WTC11 (cell line): ENCODE data around the gene ACO2. TPM values are rescaled to one million over a fixed set of nuclear protein-coding genes. Genes with fewer than 3 reads are reported as not detected.
A peak's percentile ranks its signal among the peaks of the same experiment; 100 is the strongest.

Experiments
- ATAC-seq: fragments of 200-7000 bp; cut with Tn5 transposase; 2 replicates; pipeline ENCODE4 v1.10.0; 2021; ENCODE audit warnings: mild to moderate bottlenecking, moderate library complexity
- CTCF ChIA-PET: fragments of 300-600 bp; sonication (Branson Sonifier 250); formaldehyde crosslinking; loops from one replicate; lab custom pipeline; 2021; ENCODE audit warnings: antibody characterized with exemption; lab: Charles Lee
- POLR2A ChIA-PET: fragments of 350-600 bp; sonication (Branson Sonifier 250); formaldehyde crosslinking; loops from one replicate; lab custom pipeline; 2021; ENCODE audit warnings: antibody characterized with exemption; lab: Charles Lee
- DNase-seq: peaks from one replicate; pipeline ENCODE4 v3.0.0; 2021; ENCODE audit warnings: low spot score
- H3K27ac Mint-ChIP-seq: 2 replicates; pipeline ENCODE4 v1.8.0; 2021; ENCODE audit warnings: mixed read lengths
- H3K27me3 Mint-ChIP-seq: 2 replicates; pipeline ENCODE4 v1.8.0; 2021; ENCODE audit warnings: low read depth, mild to moderate bottlenecking, moderate library complexity, mixed read lengths
- H3K36me3 Mint-ChIP-seq: 2 replicates; pipeline ENCODE4 v1.8.0; 2021; ENCODE audit warnings: mixed read lengths
- H3K4me1 Mint-ChIP-seq: 2 replicates; pipeline ENCODE4 v1.8.0; 2022; ENCODE audit warnings: mixed read lengths
- H3K4me3 Mint-ChIP-seq: 2 replicates; pipeline ENCODE4 v1.8.0; 2021; ENCODE audit warnings: mild to moderate bottlenecking, moderate library complexity, mixed read lengths
- H3K9me3 Mint-ChIP-seq: 2 replicates; pipeline ENCODE4 v1.8.0; 2021; ENCODE audit warnings: mixed read lengths
- ATF1 ChIP-seq: sonication (generic); formaldehyde crosslinking; IDR thresholded peaks from 2 replicates; pipeline ENCODE4 v1.8.1; 2023; ENCODE audit warnings: mild to moderate bottlenecking, moderate library complexity, missing genetic modification reagents
- CREM ChIP-seq: sonication (generic); formaldehyde crosslinking; IDR thresholded peaks from 2 replicates; pipeline ENCODE4 v1.8.1; 2022; ENCODE audit warnings: mild to moderate bottlenecking, missing genetic modification reagents, moderate library complexity
- ELF4 ChIP-seq: sonication (generic); formaldehyde crosslinking; IDR thresholded peaks from 2 replicates; pipeline ENCODE4 v1.8.1; 2022; ENCODE audit warnings: low read depth, mild to moderate bottlenecking, moderate library complexity, missing genetic modification reagents
- ESRRA ChIP-seq: sonication (generic); formaldehyde crosslinking; IDR thresholded peaks from 2 replicates; pipeline ENCODE4 v1.8.1; 2022; ENCODE audit warnings: mild to moderate bottlenecking, missing genetic modification reagents, borderline replicate concordance
- JAZF1 ChIP-seq: fragments of 250-450 bp; sonication (Bioruptor Pico); IDR thresholded peaks from 2 replicates; pipeline ENCODE4 v1.9.0; 2021; ENCODE audit warnings: moderate library complexity, mild to moderate bottlenecking, inconsistent platforms
- JUN ChIP-seq: sonication (generic); formaldehyde crosslinking; IDR thresholded peaks from 2 replicates; pipeline ENCODE4 v1.8.0; 2023; ENCODE audit warnings: mild to moderate bottlenecking, missing genetic modification reagents
- NFATC4 ChIP-seq: fragments of 250-450 bp; sonication (Bioruptor Pico); IDR thresholded peaks from 2 replicates; pipeline ENCODE4 v1.9.0; 2021; ENCODE audit warnings: mild to moderate bottlenecking
- OVOL2 ChIP-seq: fragments of 250-450 bp; sonication (Bioruptor Pico); IDR thresholded peaks from 2 replicates; pipeline ENCODE4 v1.9.0; 2021; ENCODE audit warnings: mild to moderate bottlenecking, borderline replicate concordance
- RELA ChIP-seq: sonication (generic); formaldehyde crosslinking; IDR thresholded peaks from 2 replicates; pipeline ENCODE4 v1.8.1; 2022; ENCODE audit warnings: missing genetic modification reagents, mild to moderate bottlenecking, borderline replicate concordance
- SP1 ChIP-seq: sonication (generic); formaldehyde crosslinking; conservative IDR thresholded peaks from 2 replicates; pipeline ENCODE4 v1.8.1; 2022; ENCODE audit warnings: missing genetic modification reagents
- TEAD1 ChIP-seq: sonication (generic); formaldehyde crosslinking; IDR thresholded peaks from 2 replicates; pipeline ENCODE4 v1.8.0; 2022; ENCODE audit warnings: mild to moderate bottlenecking, missing genetic modification reagents
- total RNA-seq: library from RNA; stranded (reverse); gene quantifications from 3 replicates; pipeline ENCODE4 v1.2.3, GENCODE V29; 2021
- TF ChIP-seq, protein P1 (sequence below): sonication (generic); formaldehyde crosslinking; IDR thresholded peaks from 2 replicates; pipeline ENCODE4 v1.8.0; 2023; ENCODE audit warnings: missing genetic modification reagents
- TF ChIP-seq, protein P2 (sequence below): sonication (generic); formaldehyde crosslinking; conservative IDR thresholded peaks from 2 replicates; pipeline ENCODE4 v1.8.1; 2022; ENCODE audit warnings: mild to moderate bottlenecking, missing genetic modification reagents
- TF ChIP-seq, protein P3 (sequence below): sonication (generic); formaldehyde crosslinking; IDR thresholded peaks from 2 replicates; pipeline ENCODE4 v1.8.0; 2022; ENCODE audit warnings: missing genetic modification reagents
- TF ChIP-seq, protein P4 (sequence below): sonication (generic); formaldehyde crosslinking; IDR thresholded peaks from 2 replicates; pipeline ENCODE4 v1.8.1; 2023; ENCODE audit warnings: mild to moderate bottlenecking, missing genetic modification reagents
- TF ChIP-seq, protein P5 (sequence below): sonication (generic); formaldehyde crosslinking; IDR thresholded peaks from 2 replicates; pipeline ENCODE4 v1.8.1; 2022; ENCODE audit warnings: low read depth, missing genetic modification reagents, borderline replicate concordance
- TF ChIP-seq, protein P6 (sequence below): sonication (generic); formaldehyde crosslinking; IDR thresholded peaks from 2 replicates; pipeline ENCODE4 v1.8.0; 2022; ENCODE audit warnings: mild to moderate bottlenecking, missing genetic modification reagents
- TF ChIP-seq, protein P7 (sequence below): sonication (generic); formaldehyde crosslinking; IDR thresholded peaks from 2 replicates; pipeline ENCODE4 v1.8.0; 2022; ENCODE audit warnings: mild to moderate bottlenecking, missing genetic modification reagents
- TF ChIP-seq, protein P8 (sequence below): sonication (generic); formaldehyde crosslinking; conservative IDR thresholded peaks from 2 replicates; pipeline ENCODE4 v1.8.1; 2023; ENCODE audit warnings: mild to moderate bottlenecking, low read depth, missing genetic modification reagents, moderate library complexity
- TF ChIP-seq, protein P9 (sequence below): sonication (generic); formaldehyde crosslinking; IDR thresholded peaks from 2 replicates; pipeline ENCODE4 v1.8.0; 2022; ENCODE audit warnings: mild to moderate bottlenecking, missing genetic modification reagents

Gene ACO2
- total RNA-seq, 1 experiment from 2014 or later = 104 TPM

DNA sequence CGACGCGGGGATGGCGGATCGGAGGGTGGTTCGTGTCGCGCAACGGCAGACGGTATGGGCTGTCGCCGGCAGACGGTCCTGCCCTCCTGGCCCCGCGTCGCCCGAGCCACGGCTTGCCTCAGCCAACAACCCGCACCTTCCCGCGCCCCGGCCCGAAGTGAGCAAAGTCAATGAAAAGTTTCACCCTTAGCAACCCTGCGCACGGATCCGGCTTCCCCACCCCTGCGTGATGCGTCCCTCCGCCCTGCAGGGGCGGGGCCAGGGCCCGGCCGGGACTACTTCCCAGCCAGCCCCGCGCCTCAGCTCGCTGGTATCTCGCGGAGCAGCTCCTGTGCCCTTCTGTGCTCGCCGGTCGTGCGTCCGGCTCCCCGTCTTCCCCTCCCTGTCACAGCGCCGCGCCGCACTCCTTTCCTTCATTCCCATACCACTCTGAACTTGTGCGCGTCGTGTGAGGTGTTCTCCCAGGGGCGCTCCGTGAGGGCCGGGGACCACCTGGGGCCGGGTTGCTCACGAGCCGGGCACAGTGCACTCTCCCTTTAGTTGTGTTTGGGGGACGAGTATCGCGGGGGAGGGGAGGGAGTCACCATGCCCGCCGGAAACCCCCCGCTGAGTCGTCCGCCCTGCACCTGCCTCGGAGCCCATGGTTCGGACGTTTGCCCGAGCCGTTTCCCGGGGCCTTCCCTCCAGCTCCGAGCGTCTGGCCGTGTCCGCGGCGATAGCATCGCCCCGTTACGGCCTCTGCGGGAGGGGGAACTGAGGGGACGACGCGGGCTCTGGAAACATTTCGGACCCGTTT, 22.1 kb upstream of the ACO2 start, which contains the start of gene TOB2:
Gene TOB2, minus strand, starts transcription at position 163 of the 796 bp plus-strand sequence. CDS start 9,456 bp downstream, outside the sequence.
- CTCF ChIA-PET = interaction anchor here (0.5 to 2.7 kb wide), 7 partner anchors 22 to 252 kb away, joined by 3 to 20 read pairs (median 3); partner anchors contain the start of genes ACO2, PHF5A and TEF
- H3K4me3 Mint-ChIP-seq = peak within 1 kb of the TSS; percentile 96
- peaks cover 29% of the 10 kb centered on the region for H3K36me3 Mint-ChIP-seq
- peak within 1 kb of the TSS; percentile 100 for H3K27ac Mint-ChIP-seq
- peak; percentile 95 for DNase-seq
- peak; percentile 23 for ATAC-seq
- peaks cover 24% of the 10 kb centered on the region for H3K4me1 Mint-ChIP-seq
- POLR2A ChIA-PET = interaction anchor here (0.5 to 3.0 kb wide), 20 partner anchors 10 to 467 kb away, joined by 3 to 44 read pairs (median 5); partner anchors contain the start of genes ACO2, DESI1, PHF5A and PMM1
- no peaks in the 10 kb centered on the region for H3K27me3 Mint-ChIP-seq
- no peaks in the 10 kb centered on the region for H3K9me3 Mint-ChIP-seq
- TF ChIP-seq, protein P1, sequence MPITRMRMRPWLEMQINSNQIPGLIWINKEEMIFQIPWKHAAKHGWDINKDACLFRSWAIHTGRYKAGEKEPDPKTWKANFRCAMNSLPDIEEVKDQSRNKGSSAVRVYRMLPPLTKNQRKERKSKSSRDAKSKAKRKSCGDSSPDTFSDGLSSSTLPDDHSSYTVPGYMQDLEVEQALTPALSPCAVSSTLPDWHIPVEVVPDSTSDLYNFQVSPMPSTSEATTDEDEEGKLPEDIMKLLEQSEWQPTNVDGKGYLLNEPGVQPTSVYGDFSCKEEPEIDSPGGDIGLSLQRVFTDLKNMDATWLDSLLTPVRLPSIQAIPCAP (CRISPR knock-in tag) = 0 out of 2 replicates have a peak, but pooled peaks have one; percentile 40
- TF ChIP-seq, protein P2, sequence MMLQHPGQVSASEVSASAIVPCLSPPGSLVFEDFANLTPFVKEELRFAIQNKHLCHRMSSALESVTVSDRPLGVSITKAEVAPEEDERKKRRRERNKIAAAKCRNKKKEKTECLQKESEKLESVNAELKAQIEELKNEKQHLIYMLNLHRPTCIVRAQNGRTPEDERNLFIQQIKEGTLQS = no peak
- TF ChIP-seq ESRRA = peak; percentile 81
- TF ChIP-seq, protein P3, sequence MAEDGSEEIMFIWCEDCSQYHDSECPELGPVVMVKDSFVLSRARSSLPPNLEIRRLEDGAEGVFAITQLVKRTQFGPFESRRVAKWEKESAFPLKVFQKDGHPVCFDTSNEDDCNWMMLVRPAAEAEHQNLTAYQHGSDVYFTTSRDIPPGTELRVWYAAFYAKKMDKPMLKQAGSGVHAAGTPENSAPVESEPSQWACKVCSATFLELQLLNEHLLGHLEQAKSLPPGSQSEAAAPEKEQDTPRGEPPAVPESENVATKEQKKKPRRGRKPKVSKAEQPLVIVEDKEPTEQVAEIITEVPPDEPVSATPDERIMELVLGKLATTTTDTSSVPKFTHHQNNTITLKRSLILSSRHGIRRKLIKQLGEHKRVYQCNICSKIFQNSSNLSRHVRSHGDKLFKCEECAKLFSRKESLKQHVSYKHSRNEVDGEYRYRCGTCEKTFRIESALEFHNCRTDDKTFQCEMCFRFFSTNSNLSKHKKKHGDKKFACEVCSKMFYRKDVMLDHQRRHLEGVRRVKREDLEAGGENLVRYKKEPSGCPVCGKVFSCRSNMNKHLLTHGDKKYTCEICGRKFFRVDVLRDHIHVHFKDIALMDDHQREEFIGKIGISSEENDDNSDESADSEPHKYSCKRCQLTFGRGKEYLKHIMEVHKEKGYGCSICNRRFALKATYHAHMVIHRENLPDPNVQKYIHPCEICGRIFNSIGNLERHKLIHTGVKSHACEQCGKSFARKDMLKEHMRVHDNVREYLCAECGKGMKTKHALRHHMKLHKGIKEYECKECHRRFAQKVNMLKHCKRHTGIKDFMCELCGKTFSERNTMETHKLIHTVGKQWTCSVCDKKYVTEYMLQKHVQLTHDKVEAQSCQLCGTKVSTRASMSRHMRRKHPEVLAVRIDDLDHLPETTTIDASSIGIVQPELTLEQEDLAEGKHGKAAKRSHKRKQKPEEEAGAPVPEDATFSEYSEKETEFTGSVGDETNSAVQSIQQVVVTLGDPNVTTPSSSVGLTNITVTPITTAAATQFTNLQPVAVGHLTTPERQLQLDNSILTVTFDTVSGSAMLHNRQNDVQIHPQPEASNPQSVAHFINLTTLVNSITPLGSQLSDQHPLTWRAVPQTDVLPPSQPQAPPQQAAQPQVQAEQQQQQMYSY (CRISPR knock-in tag) = peak; percentile 11; the same call in 1 of the 2 replicates
- TF ChIP-seq, protein P4, sequence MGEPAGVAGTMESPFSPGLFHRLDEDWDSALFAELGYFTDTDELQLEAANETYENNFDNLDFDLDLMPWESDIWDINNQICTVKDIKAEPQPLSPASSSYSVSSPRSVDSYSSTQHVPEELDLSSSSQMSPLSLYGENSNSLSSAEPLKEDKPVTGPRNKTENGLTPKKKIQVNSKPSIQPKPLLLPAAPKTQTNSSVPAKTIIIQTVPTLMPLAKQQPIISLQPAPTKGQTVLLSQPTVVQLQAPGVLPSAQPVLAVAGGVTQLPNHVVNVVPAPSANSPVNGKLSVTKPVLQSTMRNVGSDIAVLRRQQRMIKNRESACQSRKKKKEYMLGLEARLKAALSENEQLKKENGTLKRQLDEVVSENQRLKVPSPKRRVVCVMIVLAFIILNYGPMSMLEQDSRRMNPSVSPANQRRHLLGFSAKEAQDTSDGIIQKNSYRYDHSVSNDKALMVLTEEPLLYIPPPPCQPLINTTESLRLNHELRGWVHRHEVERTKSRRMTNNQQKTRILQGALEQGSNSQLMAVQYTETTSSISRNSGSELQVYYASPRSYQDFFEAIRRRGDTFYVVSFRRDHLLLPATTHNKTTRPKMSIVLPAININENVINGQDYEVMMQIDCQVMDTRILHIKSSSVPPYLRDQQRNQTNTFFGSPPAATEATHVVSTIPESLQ (CRISPR knock-in tag) = 0 out of 2 replicates have a peak, but pooled peaks have one; percentile 15
- TF ChIP-seq, protein P5, sequence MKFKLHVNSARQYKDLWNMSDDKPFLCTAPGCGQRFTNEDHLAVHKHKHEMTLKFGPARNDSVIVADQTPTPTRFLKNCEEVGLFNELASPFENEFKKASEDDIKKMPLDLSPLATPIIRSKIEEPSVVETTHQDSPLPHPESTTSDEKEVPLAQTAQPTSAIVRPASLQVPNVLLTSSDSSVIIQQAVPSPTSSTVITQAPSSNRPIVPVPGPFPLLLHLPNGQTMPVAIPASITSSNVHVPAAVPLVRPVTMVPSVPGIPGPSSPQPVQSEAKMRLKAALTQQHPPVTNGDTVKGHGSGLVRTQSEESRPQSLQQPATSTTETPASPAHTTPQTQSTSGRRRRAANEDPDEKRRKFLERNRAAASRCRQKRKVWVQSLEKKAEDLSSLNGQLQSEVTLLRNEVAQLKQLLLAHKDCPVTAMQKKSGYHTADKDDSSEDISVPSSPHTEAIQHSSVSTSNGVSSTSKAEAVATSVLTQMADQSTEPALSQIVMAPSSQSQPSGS (CRISPR knock-in tag) = peak; percentile 55; the same call in 1 of the 2 replicates
- peak; percentile 81 for TF ChIP-seq ATF1 (CRISPR knock-in tag)
- TF ChIP-seq JUN (CRISPR knock-in tag) = peak; percentile 24; the same call in 1 of the 2 replicates
- peak; percentile 86 for TF ChIP-seq CREM (CRISPR knock-in tag)
- TF ChIP-seq JAZF1 (CRISPR knock-in tag) = no peak
- TF ChIP-seq OVOL2 = peak; percentile 63; the same call in 1 of the 2 replicates
- TF ChIP-seq, protein P6, sequence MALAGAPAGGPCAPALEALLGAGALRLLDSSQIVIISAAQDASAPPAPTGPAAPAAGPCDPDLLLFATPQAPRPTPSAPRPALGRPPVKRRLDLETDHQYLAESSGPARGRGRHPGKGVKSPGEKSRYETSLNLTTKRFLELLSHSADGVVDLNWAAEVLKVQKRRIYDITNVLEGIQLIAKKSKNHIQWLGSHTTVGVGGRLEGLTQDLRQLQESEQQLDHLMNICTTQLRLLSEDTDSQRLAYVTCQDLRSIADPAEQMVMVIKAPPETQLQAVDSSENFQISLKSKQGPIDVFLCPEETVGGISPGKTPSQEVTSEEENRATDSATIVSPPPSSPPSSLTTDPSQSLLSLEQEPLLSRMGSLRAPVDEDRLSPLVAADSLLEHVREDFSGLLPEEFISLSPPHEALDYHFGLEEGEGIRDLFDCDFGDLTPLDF (CRISPR knock-in tag) = no peak; the same call in 1 of the 2 replicates
- TF ChIP-seq, protein P7, sequence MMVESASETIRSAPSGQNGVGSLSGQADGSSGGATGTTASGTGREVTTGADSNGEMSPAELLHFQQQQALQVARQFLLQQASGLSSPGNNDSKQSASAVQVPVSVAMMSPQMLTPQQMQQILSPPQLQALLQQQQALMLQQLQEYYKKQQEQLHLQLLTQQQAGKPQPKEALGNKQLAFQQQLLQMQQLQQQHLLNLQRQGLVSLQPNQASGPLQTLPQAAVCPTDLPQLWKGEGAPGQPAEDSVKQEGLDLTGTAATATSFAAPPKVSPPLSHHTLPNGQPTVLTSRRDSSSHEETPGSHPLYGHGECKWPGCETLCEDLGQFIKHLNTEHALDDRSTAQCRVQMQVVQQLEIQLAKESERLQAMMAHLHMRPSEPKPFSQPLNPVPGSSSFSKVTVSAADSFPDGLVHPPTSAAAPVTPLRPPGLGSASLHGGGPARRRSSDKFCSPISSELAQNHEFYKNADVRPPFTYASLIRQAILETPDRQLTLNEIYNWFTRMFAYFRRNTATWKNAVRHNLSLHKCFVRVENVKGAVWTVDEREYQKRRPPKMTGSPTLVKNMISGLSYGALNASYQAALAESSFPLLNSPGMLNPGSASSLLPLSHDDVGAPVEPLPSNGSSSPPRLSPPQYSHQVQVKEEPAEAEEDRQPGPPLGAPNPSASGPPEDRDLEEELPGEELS (CRISPR knock-in tag) = peak; percentile 86; the same call in 1 of the 2 replicates
- no peak for TF ChIP-seq RELA
- TF ChIP-seq ELF4 (CRISPR knock-in tag) = peak; percentile 77; the same call in 1 of the 2 replicates
- TF ChIP-seq, protein P8, sequence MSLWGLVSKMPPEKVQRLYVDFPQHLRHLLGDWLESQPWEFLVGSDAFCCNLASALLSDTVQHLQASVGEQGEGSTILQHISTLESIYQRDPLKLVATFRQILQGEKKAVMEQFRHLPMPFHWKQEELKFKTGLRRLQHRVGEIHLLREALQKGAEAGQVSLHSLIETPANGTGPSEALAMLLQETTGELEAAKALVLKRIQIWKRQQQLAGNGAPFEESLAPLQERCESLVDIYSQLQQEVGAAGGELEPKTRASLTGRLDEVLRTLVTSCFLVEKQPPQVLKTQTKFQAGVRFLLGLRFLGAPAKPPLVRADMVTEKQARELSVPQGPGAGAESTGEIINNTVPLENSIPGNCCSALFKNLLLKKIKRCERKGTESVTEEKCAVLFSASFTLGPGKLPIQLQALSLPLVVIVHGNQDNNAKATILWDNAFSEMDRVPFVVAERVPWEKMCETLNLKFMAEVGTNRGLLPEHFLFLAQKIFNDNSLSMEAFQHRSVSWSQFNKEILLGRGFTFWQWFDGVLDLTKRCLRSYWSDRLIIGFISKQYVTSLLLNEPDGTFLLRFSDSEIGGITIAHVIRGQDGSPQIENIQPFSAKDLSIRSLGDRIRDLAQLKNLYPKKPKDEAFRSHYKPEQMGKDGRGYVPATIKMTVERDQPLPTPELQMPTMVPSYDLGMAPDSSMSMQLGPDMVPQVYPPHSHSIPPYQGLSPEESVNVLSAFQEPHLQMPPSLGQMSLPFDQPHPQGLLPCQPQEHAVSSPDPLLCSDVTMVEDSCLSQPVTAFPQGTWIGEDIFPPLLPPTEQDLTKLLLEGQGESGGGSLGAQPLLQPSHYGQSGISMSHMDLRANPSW (CRISPR knock-in tag) = peak; percentile 98
- TF ChIP-seq SP1 (CRISPR knock-in tag) = peak; percentile 99
- TF ChIP-seq, protein P9, sequence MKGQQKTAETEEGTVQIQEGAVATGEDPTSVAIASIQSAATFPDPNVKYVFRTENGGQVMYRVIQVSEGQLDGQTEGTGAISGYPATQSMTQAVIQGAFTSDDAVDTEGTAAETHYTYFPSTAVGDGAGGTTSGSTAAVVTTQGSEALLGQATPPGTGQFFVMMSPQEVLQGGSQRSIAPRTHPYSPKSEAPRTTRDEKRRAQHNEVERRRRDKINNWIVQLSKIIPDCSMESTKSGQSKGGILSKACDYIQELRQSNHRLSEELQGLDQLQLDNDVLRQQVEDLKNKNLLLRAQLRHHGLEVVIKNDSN (CRISPR knock-in tag) = peak; percentile 60; the same call in 1 of the 2 replicates
- peak; percentile 86; the same call in 1 of the 2 replicates for TF ChIP-seq TEAD1 (CRISPR knock-in tag)
- peak; percentile 94 for TF ChIP-seq NFATC4 (CRISPR knock-in tag)
